Fibroblast of mammary gland (primary cell): ENCODE measurements around the gene PLSCR4.

Source experiments
- DNase-seq: peaks from one replicate; pipeline ENCODE4 v3.0.0-alpha.2; 2010; ENCODE audit warnings: low read depth
- H3K4me3 ChIP-seq: 2 replicates; pipeline ENCODE4 v1.5.1; 2011; ENCODE audit warnings: low read depth, mild to moderate bottlenecking, low read length, moderate library complexity; ENCODE audit not compliant: control insufficient read depth
- TF ChIP-seq, protein P1 (sequence below): conservative IDR thresholded peaks from 2 replicates; pipeline ENCODE4 v1.5.1; 2011; ENCODE audit warnings: low read depth, low read length, inconsistent platforms; ENCODE audit not compliant: control insufficient read depth, insufficient read depth

Gene PLSCR4

DNA sequence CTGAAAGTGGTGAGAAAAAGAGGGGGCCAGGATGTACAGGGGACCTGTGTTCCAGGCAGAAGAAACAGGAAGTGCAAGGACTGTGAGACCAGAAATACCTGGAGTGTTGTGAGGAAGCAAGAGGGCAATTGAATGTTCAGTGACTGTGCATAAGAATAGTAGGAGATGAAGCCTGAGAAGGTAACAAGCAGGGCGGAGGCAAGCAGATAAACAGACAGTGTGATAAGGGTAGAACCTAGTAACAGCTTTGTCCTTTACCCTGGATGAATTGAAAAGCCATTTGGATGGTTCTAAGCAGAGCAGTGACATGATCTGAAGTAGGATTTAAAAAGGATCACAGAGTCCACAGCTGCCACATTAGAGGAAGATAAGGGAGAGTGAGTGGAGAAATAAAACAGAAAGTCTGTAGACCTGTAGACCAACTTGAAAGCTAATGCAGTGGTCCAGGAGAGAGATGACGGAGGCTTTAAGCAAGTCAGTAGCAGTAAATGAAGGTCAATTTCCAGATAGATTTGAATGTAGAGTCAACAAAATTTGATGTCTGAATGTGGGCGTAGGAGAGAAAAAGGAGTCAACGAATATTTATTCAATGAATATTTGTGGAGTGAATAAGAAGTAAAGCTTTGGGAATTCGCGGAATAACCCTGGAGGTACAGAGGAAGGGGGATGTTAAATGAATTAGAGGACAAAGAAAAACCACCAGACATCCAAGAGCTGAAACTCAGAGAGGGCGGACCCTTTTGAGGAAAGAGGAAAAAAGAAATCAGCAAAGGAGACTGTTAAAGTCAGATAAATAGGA is 85.7 kb downstream of the PLSCR4 start:
- DNase-seq, result peak; percentile 90
- TF ChIP-seq, protein P1, sequence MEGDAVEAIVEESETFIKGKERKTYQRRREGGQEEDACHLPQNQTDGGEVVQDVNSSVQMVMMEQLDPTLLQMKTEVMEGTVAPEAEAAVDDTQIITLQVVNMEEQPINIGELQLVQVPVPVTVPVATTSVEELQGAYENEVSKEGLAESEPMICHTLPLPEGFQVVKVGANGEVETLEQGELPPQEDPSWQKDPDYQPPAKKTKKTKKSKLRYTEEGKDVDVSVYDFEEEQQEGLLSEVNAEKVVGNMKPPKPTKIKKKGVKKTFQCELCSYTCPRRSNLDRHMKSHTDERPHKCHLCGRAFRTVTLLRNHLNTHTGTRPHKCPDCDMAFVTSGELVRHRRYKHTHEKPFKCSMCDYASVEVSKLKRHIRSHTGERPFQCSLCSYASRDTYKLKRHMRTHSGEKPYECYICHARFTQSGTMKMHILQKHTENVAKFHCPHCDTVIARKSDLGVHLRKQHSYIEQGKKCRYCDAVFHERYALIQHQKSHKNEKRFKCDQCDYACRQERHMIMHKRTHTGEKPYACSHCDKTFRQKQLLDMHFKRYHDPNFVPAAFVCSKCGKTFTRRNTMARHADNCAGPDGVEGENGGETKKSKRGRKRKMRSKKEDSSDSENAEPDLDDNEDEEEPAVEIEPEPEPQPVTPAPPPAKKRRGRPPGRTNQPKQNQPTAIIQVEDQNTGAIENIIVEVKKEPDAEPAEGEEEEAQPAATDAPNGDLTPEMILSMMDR, result no peak
- H3K4me3 ChIP-seq, result no peak overlapping the region

DNA sequence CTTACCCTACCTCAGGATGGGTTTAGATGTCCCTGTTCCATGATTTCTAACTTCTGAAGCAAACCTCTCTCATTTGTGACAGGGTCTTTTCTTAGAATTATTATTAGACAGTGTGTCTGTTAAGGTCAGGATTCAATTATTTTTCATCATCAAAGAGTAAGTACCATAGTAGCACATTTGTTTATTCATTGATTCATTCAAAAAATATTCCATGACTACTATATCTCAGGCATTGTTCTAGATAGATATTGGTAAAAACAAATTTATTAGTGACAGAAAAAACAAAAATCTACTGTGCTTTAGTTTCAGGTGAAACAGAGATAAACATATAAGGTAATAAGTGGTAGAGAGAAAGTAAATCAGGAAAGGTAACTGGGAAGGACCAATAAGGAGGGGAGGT is 86.4 kb downstream of the PLSCR4 start:
- H3K4me3 ChIP-seq, result no peak overlapping the region
- no peak for DNase-seq

DNA sequence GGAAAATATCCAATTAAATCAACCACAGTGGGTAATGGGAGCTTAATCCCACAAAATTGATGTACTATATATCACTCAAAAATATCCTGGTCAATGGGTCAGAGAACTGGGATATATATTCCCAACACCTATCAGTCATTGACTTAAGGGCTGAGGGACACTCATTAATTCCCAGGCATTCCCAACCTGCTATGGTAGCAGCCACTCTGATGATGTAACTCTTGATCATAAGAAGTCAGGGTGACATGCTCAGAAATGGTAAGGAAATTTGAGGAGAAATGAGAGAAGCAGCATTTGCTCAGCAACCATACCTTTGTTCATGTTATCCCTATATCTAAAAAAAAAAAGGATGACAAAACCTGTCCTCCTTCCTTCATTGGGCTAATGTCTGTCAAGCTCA is 86.8 kb downstream of the PLSCR4 start:
- H3K4me3 ChIP-seq, result no peak overlapping the region
- TF ChIP-seq, protein P1, result no peak
- DNase-seq, result peak; percentile 43

More for the DNA sequence above, 86.4 kb downstream of the PLSCR4 start:
- TF ChIP-seq, protein P1, result no peak

DNA sequence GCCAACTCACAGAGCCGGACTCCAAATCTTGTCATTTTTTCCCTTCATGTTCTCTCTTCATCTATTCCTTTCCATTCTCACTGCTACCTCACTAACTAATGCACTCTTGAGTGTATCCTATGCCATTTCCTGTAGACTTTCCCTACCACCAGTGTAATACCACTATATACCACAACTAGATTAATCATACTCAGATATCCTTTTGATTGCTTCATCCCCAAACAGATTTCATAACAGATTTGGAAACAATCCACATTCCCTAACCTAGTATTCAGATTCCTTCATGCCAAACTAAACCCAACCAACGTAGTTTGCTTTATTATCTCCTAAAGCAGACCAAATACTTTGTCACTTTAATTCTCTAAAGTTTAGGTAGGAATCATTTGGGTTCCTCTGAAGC is 87.3 kb downstream of the PLSCR4 start:
- no peak overlapping the region for H3K4me3 ChIP-seq
- DNase-seq, result peak; percentile 97
- TF ChIP-seq, protein P1, result peak; percentile 20

DNA sequence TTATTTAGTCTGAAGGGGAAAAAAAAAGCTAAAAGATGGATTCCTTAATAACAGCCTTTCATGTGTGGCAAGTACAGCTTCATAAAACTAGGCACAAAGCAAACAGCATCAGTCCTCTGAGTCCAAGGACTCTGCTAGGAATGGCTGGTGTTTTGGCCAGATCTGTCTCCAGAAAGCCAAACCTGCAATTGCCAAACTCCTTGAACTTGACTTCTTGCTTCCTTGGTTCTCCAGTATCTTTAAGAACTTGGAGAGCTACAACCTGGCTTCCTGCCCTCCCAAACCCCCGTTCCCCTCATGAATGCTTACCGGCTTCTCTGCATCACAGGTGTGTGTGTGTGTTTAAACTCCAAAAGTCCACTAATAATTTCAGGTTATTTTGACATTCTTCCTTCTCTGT is 88.3 kb downstream of the PLSCR4 start:
- H3K4me3 ChIP-seq, result peak overlapping the region; percentile 23
- DNase-seq, result peak; percentile 43
- TF ChIP-seq, protein P1, result no peak

DNA sequence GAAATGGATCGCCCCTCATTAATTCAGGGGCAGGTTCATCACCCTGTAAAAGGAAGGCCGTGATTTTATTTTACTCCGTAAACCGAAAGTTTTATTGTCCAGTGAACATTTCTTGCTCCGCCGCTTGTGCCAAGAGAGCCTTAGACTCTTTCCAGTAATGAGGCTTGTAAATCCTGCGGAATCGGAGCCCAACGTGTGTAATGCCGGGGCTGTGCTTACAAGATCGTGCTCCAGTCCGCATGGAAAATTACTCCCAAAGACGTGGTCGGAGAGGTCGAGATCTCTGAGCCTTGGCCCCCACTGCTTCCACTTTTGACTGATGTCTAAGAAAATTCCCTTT is 89.3 kb downstream of the PLSCR4 start:
- DNase-seq, result peak; percentile 67
- TF ChIP-seq, protein P1, result no peak
- H3K4me3 ChIP-seq, result peak overlapping the region; percentile 87

DNA sequence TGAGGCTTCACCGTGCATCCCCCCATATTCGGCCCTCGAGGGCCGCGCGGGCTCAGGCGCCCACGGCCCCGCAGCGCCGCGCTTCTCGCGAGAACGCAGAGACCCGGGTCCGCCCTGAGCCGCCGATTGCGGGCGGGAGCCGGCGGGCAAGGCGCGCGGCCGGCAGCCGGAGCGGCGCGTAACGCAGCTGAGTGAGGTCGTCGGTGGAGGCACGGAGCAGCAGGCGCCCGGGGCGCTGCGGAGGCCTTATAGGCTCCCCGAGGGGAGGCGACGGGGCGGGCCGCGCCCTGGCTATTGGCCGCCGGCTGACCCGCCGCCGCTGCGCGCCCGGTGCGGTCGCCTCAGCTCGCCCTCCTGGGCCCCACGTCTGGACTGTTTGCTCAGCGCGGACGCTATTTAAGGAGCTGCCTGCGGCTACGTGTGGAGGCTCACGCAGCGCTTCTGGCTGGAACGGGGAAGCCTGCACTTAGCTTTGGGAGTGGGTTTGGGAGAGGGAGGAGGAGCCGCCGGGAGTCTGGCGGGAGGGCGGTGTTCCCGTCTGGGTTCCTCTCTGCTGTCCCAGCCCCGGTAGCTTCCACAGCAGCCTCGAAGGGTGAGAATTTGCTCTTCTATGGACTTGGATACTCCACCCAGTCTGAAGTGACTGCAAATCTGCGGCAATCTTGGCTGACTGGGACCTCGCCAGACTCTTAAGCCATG is 89.8 kb downstream of the PLSCR4 start, which contains the start of gene PLOD2:
TSS of gene PLOD2 (minus strand) at position 221 of the 699 bp plus-strand sequence. CDS start at position 26, 195 bp downstream.
- peak within 1 kb of the TSS; percentile 87 for H3K4me3 ChIP-seq
- peak; percentile 80 for DNase-seq
- TF ChIP-seq, protein P1, result no peak
